Nephron progenitor cell (in vitro differentiated cells): ENCODE results near the gene RGS9.
"Not testable (repeated sequence)": the region's sequence is repeated elsewhere in the genome, so short reads cannot be mapped to it uniquely, and the experiment has no call there.

ENCODE experiments used
- DNase-seq: peaks from one replicate; pipeline ENCODE4 v3.0.0; 2021
- H3K27ac Mint-ChIP-seq: 2 replicates; pipeline ENCODE4 v1.8.0; 2021; ENCODE audit warnings: mild to moderate bottlenecking, moderate library complexity, mixed read lengths
- H3K27me3 Mint-ChIP-seq: 2 replicates; pipeline ENCODE4 v1.8.0; 2021; ENCODE audit warnings: mild to moderate bottlenecking, low read depth, mixed read lengths; ENCODE audit not compliant: poor library complexity
- H3K36me3 Mint-ChIP-seq: 2 replicates; pipeline ENCODE4 v1.8.0; 2021; ENCODE audit warnings: low read depth, mixed read lengths
- H3K4me1 Mint-ChIP-seq: 2 replicates; pipeline ENCODE4 v1.8.0; 2021; ENCODE audit warnings: mixed read lengths
- H3K4me3 Mint-ChIP-seq: 2 replicates; pipeline ENCODE4 v1.8.0; 2021; ENCODE audit warnings: mild to moderate bottlenecking, moderate library complexity, mixed read lengths
- H3K9me3 Mint-ChIP-seq: 2 replicates; pipeline ENCODE4 v1.8.0; 2021; ENCODE audit warnings: mild to moderate bottlenecking, moderate library complexity, mixed read lengths
- CTCF ChIP-seq: fragments of 200-600 bp; sonication (generic); IDR thresholded peaks from 2 replicates; pipeline ENCODE4 v1.5.0; 2021; ENCODE audit warnings: antibody characterized with exemption

The RGS9 gene

GRCh38 chr17:65202844-65203571 is 65.8 kb downstream of the RGS9 start:
- Mint-ChIP-seq H3K36me3 (no peaks in the 10 kb centered on the region), H3K4me1 (no peaks in the 10 kb centered on the region), H3K9me3 (no peaks in the 10 kb centered on the region), H3K4me3 (no peak overlapping the region), H3K27ac (no peak overlapping the region), H3K27me3 (peaks cover 10% of the 10 kb centered on the region)
- no peak for DNase-seq
- TF ChIP-seq CTCF: no peak

GRCh38 chr17:65204001-65204400 is 66.8 kb downstream of the RGS9 start:
- DNase-seq: no peak
- Mint-ChIP-seq H3K27ac (peak overlapping the region; percentile 64), H3K4me3 (no peak overlapping the region), H3K9me3 (no peaks in the 10 kb centered on the region), H3K4me1 (no peaks in the 10 kb centered on the region), H3K36me3 (no peaks in the 10 kb centered on the region), H3K27me3 (peaks cover 15% of the 10 kb centered on the region)
- TF ChIP-seq CTCF: no peak

GRCh38 chr17:65205655-65206054 is 68.5 kb downstream of the RGS9 start:
- Mint-ChIP-seq H3K27ac (no peak overlapping the region), H3K4me1 (no peaks in the 10 kb centered on the region), H3K9me3 (no peaks in the 10 kb centered on the region), H3K36me3 (no peaks in the 10 kb centered on the region), H3K27me3 (peaks cover 14% of the 10 kb centered on the region), H3K4me3 (no peak overlapping the region)
- no peak for DNase-seq
- TF ChIP-seq CTCF: no peak

DNA sequence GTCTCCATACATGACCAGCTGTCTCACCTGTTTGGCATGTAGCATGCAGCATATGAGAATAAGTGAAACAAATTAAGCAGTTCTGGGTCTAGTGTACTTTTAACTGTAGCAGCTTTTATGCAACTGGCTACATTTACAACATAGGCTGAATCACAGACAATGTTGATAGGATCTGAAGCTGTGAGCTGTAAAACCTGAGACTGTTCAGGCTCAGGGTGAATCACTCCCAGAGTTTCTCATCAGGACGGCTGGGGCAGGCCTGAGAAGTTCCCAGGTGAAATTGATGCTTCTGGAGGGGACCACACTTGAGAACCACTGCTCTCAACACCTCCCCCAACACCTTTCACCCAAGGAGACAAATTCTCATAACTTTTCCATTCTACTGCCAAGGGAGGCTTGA is 70.3 kb downstream of the RGS9 start:
- not testable (repeated sequence) for H3K4me3 Mint-ChIP-seq, H3K9me3 Mint-ChIP-seq, DNase-seq, H3K27ac Mint-ChIP-seq, H3K4me1 Mint-ChIP-seq, H3K36me3 Mint-ChIP-seq
- H3K27me3 Mint-ChIP-seq: peaks cover 14% of the 10 kb centered on the region

GRCh38 chr17:65208717-65209116 is 71.5 kb downstream of the RGS9 start:
- Mint-ChIP-seq H3K9me3 (no peaks in the 10 kb centered on the region), H3K4me3 (no peak overlapping the region), H3K27ac (no peak overlapping the region), H3K36me3 (no peaks in the 10 kb centered on the region), H3K4me1 (no peaks in the 10 kb centered on the region), H3K27me3 (peaks cover 14% of the 10 kb centered on the region)
- DNase-seq: no peak
- TF ChIP-seq CTCF: no peak

GRCh38 chr17:65218261-65218660 is 81.1 kb downstream of the RGS9 start:
- no peak for TF ChIP-seq CTCF
- no peak for DNase-seq
- Mint-ChIP-seq H3K9me3 (no peaks in the 10 kb centered on the region), H3K27me3 (peaks cover 5% of the 10 kb centered on the region), H3K36me3 (no peaks in the 10 kb centered on the region), H3K4me3 (no peak overlapping the region), H3K4me1 (peaks cover 9% of the 10 kb centered on the region), H3K27ac (no peak overlapping the region)
